ENCODE results near the gene NTRK2. TPM values are rescaled to one million over a fixed set of nuclear protein-coding genes. Genes with fewer than 3 reads are reported as not detected.

The NTRK2 gene
- total RNA-seq, 1 experiment from 2014 or later, result not detected

DNA sequence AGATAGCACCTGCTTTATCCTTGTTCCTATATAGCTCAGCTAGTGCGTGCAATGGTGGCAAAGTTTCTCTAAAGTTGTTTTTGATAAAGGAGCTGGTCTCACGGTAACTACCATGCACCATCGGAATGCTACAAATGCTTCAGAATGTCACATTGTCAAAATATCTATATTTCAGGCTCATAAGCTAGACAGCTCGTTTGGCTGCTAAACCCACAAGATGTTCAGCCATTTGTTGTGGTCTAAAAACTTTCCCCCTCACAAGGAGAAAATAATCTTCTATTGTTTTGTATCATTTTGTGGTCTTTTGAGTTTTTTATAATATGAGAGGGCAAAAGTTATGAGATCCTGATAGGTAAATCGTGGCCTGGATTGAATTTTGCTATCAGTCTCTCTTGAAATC, 137.9 kb downstream of the NTRK2 start:
- no peak overlapping the region for H3K9ac ChIP-seq (ENCODE audit: low read length)
- no peak overlapping the region for H3K27ac ChIP-seq (ENCODE audit: low read depth, low read length)
- no peak overlapping the region for H3K4me2 ChIP-seq (ENCODE audit: low read length)
- no peaks in the 10 kb centered on the region for H3K9me3 ChIP-seq (ENCODE audit: control insufficient read depth in 1 of 2, insufficient read depth in 1 of 2, low read depth in 1 of 2, low read length in 2 of 2)
- TF ChIP-seq ATF3 (IDR thresholded peaks at IDR 0.05) (no peak), RAD21 (IDR thresholded peaks at IDR 0.05; ENCODE audit: low read depth) (no peak), CEBPB (IDR thresholded peaks at IDR 0.05; ENCODE audit: low read depth) (no peak), JUND (IDR thresholded peaks at IDR 0.05) (no peak), POLR2A (IDR thresholded peaks at IDR 0.05; ENCODE audit: borderline replicate concordance, extremely low read depth, insufficient read depth, insufficient read length) (no peak), TCF7L2 (IDR thresholded peaks at IDR 0.05; ENCODE audit: borderline replicate concordance, extremely low read depth, insufficient read depth, insufficient read length) (no peak), SRF (IDR thresholded peaks at IDR 0.05; ENCODE audit: low read depth) (no peak), FOSL1 (IDR thresholded peaks at IDR 0.05; ENCODE audit: low read depth) (no peak), POLR2AphosphoS5 (IDR thresholded peaks at IDR 0.05; ENCODE audit: low read depth, low read length) (no peak)
- TF ChIP-seq, protein P1, sequence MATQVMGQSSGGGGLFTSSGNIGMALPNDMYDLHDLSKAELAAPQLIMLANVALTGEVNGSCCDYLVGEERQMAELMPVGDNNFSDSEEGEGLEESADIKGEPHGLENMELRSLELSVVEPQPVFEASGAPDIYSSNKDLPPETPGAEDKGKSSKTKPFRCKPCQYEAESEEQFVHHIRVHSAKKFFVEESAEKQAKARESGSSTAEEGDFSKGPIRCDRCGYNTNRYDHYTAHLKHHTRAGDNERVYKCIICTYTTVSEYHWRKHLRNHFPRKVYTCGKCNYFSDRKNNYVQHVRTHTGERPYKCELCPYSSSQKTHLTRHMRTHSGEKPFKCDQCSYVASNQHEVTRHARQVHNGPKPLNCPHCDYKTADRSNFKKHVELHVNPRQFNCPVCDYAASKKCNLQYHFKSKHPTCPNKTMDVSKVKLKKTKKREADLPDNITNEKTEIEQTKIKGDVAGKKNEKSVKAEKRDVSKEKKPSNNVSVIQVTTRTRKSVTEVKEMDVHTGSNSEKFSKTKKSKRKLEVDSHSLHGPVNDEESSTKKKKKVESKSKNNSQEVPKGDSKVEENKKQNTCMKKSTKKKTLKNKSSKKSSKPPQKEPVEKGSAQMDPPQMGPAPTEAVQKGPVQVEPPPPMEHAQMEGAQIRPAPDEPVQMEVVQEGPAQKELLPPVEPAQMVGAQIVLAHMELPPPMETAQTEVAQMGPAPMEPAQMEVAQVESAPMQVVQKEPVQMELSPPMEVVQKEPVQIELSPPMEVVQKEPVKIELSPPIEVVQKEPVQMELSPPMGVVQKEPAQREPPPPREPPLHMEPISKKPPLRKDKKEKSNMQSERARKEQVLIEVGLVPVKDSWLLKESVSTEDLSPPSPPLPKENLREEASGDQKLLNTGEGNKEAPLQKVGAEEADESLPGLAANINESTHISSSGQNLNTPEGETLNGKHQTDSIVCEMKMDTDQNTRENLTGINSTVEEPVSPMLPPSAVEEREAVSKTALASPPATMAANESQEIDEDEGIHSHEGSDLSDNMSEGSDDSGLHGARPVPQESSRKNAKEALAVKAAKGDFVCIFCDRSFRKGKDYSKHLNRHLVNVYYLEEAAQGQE (IDR thresholded peaks at IDR 0.05; ENCODE audit: low read depth), result no peak
- DNase-seq (ENCODE audit: low read depth, low spot score) (no peak), ATAC-seq (no peak)
- H3K4me1 ChIP-seq (ENCODE audit: control insufficient read depth in 1 of 2, insufficient read depth in 2 of 2, low read length in 2 of 2), result no peaks in the 10 kb centered on the region
- BruUV-seq (replicated peaks), result no TSS peak
- H3K4me3 ChIP-seq (replicated peaks in 1 of 2; ENCODE audit: low read depth in 1 of 2, low read length in 2 of 2), result no peak overlapping the region
- intact Hi-C loops (cut with micrococcal nuclease), result no loop called here
- no peaks in the 10 kb centered on the region for H3K36me3 ChIP-seq (ENCODE audit: control insufficient read depth in 1 of 2, insufficient read depth in 2 of 2, low read length in 2 of 2)
- H4K20me1 ChIP-seq (ENCODE audit: insufficient read depth), result no peaks in the 10 kb centered on the region
- RAD21 ChIA-PET (ENCODE audit: low non-redundant PET in 1 of 2, low total read pairs in 2 of 2, uncharacterized antibody in 2 of 2, unreplicated experiment in 2 of 2), result no interaction called here
- CTCF ChIA-PET, result no interaction called here
- no peaks in the 10 kb centered on the region for H3K79me2 ChIP-seq (ENCODE audit: insufficient read depth, low read length)
- peaks cover 55% of the 10 kb centered on the region for H3K27me3 ChIP-seq (ENCODE audit: insufficient read depth, low read length)
- no peak overlapping the region for H2AFZ ChIP-seq (ENCODE audit: low read depth, low read length, poor library complexity, severe bottlenecking)
- no peaks in the 10 kb centered on the region for H3K9me2 ChIP-seq (ENCODE audit: insufficient read depth)
- POLR2A ChIA-PET, result no interaction called here

Data from HCT116 (cell line).